H9 (cell line): ENCODE measurements around the gene MBIP. TPM values are rescaled to one million over a fixed set of nuclear protein-coding genes. Genes with fewer than 3 reads are reported as not detected.

Experiments
- DNase-seq: peaks from one replicate; pipeline ENCODE4 v3.0.0-alpha.2; 2017
- H2AFZ ChIP-seq: one replicate; pipeline ENCODE4 v1.6.1; 2013; ENCODE audit warnings: mild to moderate bottlenecking, low read length, control low read depth, moderate library complexity
- H2AK5ac ChIP-seq: 2 replicates; pipeline ENCODE4 v1.6.1; 2013; ENCODE audit warnings: low read length, control low read depth, mixed read lengths; ENCODE audit not compliant: insufficient read length
- H2BK120ac ChIP-seq: one replicate; pipeline ENCODE4 v1.6.1; 2013; ENCODE audit warnings: low read depth, mild to moderate bottlenecking, low read length, control low read depth, inconsistent platforms; ENCODE audit not compliant: poor library complexity, severe bottlenecking
- H2BK12ac ChIP-seq: 2 replicates; pipeline ENCODE4 v1.6.1; 2013; ENCODE audit warnings: low read length, control low read depth, mixed read lengths, low read depth; ENCODE audit not compliant: insufficient read length
- H2BK15ac ChIP-seq: 2 replicates; pipeline ENCODE4 v1.6.1; 2013; ENCODE audit warnings: low read depth, low read length, control low read depth
- H2BK20ac ChIP-seq: one replicate; pipeline ENCODE4 v1.6.1; 2013; ENCODE audit warnings: low read depth, mild to moderate bottlenecking, low read length, control low read depth, inconsistent platforms; ENCODE audit not compliant: poor library complexity, severe bottlenecking
- H2BK5ac ChIP-seq: 2 replicates; pipeline ENCODE4 v1.6.1; 2013; ENCODE audit warnings: low read length, control low read depth, mixed read lengths; ENCODE audit not compliant: insufficient read length
- H3K14ac ChIP-seq: 2 replicates; pipeline ENCODE4 v1.6.1; 2013; ENCODE audit warnings: low read length, control low read depth; ENCODE audit not compliant: insufficient read depth
- H3K18ac ChIP-seq: 2 replicates; pipeline ENCODE4 v1.6.1; 2013; ENCODE audit warnings: low read depth, mild to moderate bottlenecking, mixed read lengths, low read length, control low read depth; ENCODE audit not compliant: insufficient read length
- H3K23ac ChIP-seq: 2 replicates; pipeline ENCODE4 v1.6.1; 2013; ENCODE audit warnings: low read length, control low read depth, mixed read lengths, low read depth; ENCODE audit not compliant: insufficient read length
- H3K23me2 ChIP-seq: 2 replicates; pipeline ENCODE4 v1.6.1; 2013; ENCODE audit warnings: low read depth, mild to moderate bottlenecking, mixed read lengths, low read length, control low read depth; ENCODE audit not compliant: insufficient read length, poor library complexity, severe bottlenecking
- H3K27ac ChIP-seq: 2 replicates; pipeline ENCODE4 v1.5.1; 2013; ENCODE audit warnings: low read length, control low read depth, mixed read lengths, low read depth; ENCODE audit not compliant: insufficient read length
- H3K27me3 ChIP-seq: 2 replicates; pipeline ENCODE4 v1.6.1; 2013; ENCODE audit warnings: low read length, control low read depth, inconsistent platforms; ENCODE audit not compliant: insufficient read depth
- H3K4ac ChIP-seq: 2 replicates; pipeline ENCODE4 v1.6.1; 2013; ENCODE audit warnings: low read depth, mild to moderate bottlenecking, control low read depth, inconsistent platforms, low read length, moderate library complexity
- H3K4me1 ChIP-seq: 2 replicates; pipeline ENCODE4 v1.6.1; 2013; ENCODE audit warnings: low read length, control low read depth, inconsistent platforms; ENCODE audit not compliant: insufficient read depth
- H3K4me2 ChIP-seq: 2 replicates; pipeline ENCODE4 v1.6.1; 2013; ENCODE audit warnings: low read length, control low read depth, mixed read lengths; ENCODE audit not compliant: insufficient read length, insufficient read depth
- H3K56ac ChIP-seq: 2 replicates; pipeline ENCODE4 v1.6.1; 2013; ENCODE audit warnings: low read depth, mild to moderate bottlenecking, mixed read lengths, low read length, control low read depth; ENCODE audit not compliant: insufficient read length
- H3K79me1 ChIP-seq: 2 replicates; pipeline ENCODE4 v1.6.1; 2013; ENCODE audit warnings: low read depth, mild to moderate bottlenecking, moderate library complexity, low read length, control low read depth, inconsistent platforms; ENCODE audit not compliant: insufficient read depth, poor library complexity, severe bottlenecking
- H3K79me2 ChIP-seq: 2 replicates; pipeline ENCODE4 v1.6.1; 2013; ENCODE audit warnings: low read length, control low read depth, inconsistent platforms; ENCODE audit not compliant: insufficient read depth
- H3K9ac ChIP-seq: 2 replicates; pipeline ENCODE4 v1.6.1; 2013; ENCODE audit warnings: low read length, control low read depth, mixed read lengths; ENCODE audit not compliant: insufficient read length; ENCODE audit errors: extremely low read depth
- H3K9me3 ChIP-seq: one replicate; pipeline ENCODE4 v1.6.1; 2013; ENCODE audit warnings: low read depth, low read length, inconsistent platforms; ENCODE audit not compliant: control insufficient read depth
- H3T11ph ChIP-seq: one replicate; pipeline ENCODE4 v1.6.1; 2013; ENCODE audit warnings: mild to moderate bottlenecking, low read length, control low read depth, inconsistent platforms
- H4K20me1 ChIP-seq: one replicate; pipeline ENCODE4 v1.6.1; 2013; ENCODE audit not compliant: control insufficient read depth, insufficient read length, insufficient read depth
- H4K5ac ChIP-seq: 2 replicates; pipeline ENCODE4 v1.6.1; 2013; ENCODE audit warnings: low read depth, mild to moderate bottlenecking, mixed read lengths, low read length, control low read depth; ENCODE audit not compliant: insufficient read length
- H4K8ac ChIP-seq: replicated peaks from 2 replicates; pipeline ENCODE4 v1.6.1; 2013; ENCODE audit warnings: low read length, control low read depth, mixed read lengths, low read depth; ENCODE audit not compliant: insufficient read length
- H4K91ac ChIP-seq: 2 replicates; pipeline ENCODE4 v1.6.1; 2013; ENCODE audit warnings: low read depth, mild to moderate bottlenecking, moderate library complexity, mixed read lengths, low read length, control low read depth; ENCODE audit not compliant: insufficient read length
- H3K27ac Mint-ChIP-seq, 3 experiments: 2 replicates in 2 of 3; 3 replicates in 1 of 3; pipeline ENCODE4 v1.8.0; 2020 to 2021; ENCODE audit warnings: mixed read lengths in 3 of 3, mild to moderate bottlenecking in 1 of 3, moderate library complexity in 1 of 3
- H3K27me3 Mint-ChIP-seq: 2 replicates; pipeline ENCODE4 v1.8.0; 2021; ENCODE audit warnings: low read depth, mild to moderate bottlenecking, moderate library complexity, mixed read lengths
- H3K36me3 Mint-ChIP-seq, 3 experiments: 2 replicates in 2 of 3; 3 replicates in 1 of 3; pipeline ENCODE4 v1.8.0; 2020 to 2021; ENCODE audit warnings: low read depth in 3 of 3, mixed read lengths in 3 of 3; ENCODE audit not compliant: insufficient read depth in 1 of 3
- H3K4me1 Mint-ChIP-seq, 2 experiments: 2 replicates each; pipeline ENCODE4 v1.8.0; 2020; ENCODE audit warnings: mixed read lengths in 2 of 2
- H3K4me3 Mint-ChIP-seq, 2 experiments: 2 replicates in 1 of 2; 3 replicates in 1 of 2; pipeline ENCODE4 v1.8.0; 2020 to 2021; ENCODE audit warnings: mild to moderate bottlenecking in 2 of 2, mixed read lengths in 2 of 2, moderate library complexity in 1 of 2
- H3K9me3 Mint-ChIP-seq, 2 experiments: 2 replicates in 1 of 2; 3 replicates in 1 of 2; pipeline ENCODE4 v1.8.0; 2020; ENCODE audit warnings: mild to moderate bottlenecking in 2 of 2, mixed read lengths in 2 of 2, moderate library complexity in 1 of 2
- WGBS: extraction: QIAGEN DNeasy Blood & Tissue Kit; methylation state at CpG from one replicate; pipeline ENCODE4 v1.1.7; 2013; ENCODE audit warnings: missing lambda C conversion rate, low lambda C conversion rate, mixed read lengths; ENCODE audit not compliant: insufficient read length; ENCODE audit errors: extremely low coverage; 5-methylcytosine and 5-hydroxymethylcytosine counted together
- total RNA-seq: library from RNA; stranded (reverse); gene quantifications from 2 replicates; pipeline ENCODE4 v1.2.1, GENCODE V29; 2021
- TF ChIP-seq, protein P1 (sequence below): fragments of 200-600 bp; sonication (generic); conservative IDR thresholded peaks from 3 replicates; pipeline ENCODE4 v1.8.0; 2021; ENCODE audit warnings: antibody characterized with exemption, mild to moderate bottlenecking

MBIP gene
- total RNA-seq, 1 experiment from 2014 or later, result 29.6 TPM

DNA sequence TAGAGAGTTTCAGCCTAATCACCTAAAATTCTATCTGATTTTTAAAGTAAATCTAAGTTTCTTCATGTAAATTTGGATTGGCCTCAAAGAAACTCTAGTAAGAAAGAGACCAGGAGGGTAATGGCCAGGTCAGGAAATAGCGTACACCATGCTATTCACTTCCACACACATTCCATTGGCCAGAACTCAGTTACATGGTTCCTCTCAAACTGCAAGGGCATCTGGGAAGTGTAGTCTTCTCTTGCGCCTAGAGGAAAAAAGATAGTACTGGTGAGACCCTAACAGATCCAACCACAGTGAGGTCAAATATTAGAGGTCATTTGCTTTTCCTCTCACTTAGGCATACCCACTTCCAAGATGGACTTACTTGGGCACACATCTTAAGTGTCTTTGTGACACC, 39.1 kb downstream of the MBIP start:
- peak; percentile 47 for DNase-seq
- no peak overlapping the region for H3K23ac ChIP-seq
- H3K27me3 ChIP-seq, result no peaks in the 10 kb centered on the region
- H2BK12ac ChIP-seq, result no peak overlapping the region
- no peaks in the 10 kb centered on the region for H3K79me2 ChIP-seq
- no peak overlapping the region for H3K14ac ChIP-seq
- H2BK20ac ChIP-seq, result no peak overlapping the region
- no CpG with 5 or more reads among the region's 2 CpGs for WGBS
- H3K9ac ChIP-seq, result no peak overlapping the region
- H3K4ac ChIP-seq, result no peak overlapping the region
- H3K27me3 Mint-ChIP-seq, result no peaks in the 10 kb centered on the region
- no peak overlapping the region for H3K18ac ChIP-seq
- H2BK5ac ChIP-seq, result no peak overlapping the region
- H3K9me3 Mint-ChIP-seq, result no peaks in the 10 kb centered on the region
- H3K4me2 ChIP-seq, result no peak overlapping the region
- no peak overlapping the region for H2AK5ac ChIP-seq
- no peak overlapping the region for H3K27ac Mint-ChIP-seq
- TF ChIP-seq, protein P1, sequence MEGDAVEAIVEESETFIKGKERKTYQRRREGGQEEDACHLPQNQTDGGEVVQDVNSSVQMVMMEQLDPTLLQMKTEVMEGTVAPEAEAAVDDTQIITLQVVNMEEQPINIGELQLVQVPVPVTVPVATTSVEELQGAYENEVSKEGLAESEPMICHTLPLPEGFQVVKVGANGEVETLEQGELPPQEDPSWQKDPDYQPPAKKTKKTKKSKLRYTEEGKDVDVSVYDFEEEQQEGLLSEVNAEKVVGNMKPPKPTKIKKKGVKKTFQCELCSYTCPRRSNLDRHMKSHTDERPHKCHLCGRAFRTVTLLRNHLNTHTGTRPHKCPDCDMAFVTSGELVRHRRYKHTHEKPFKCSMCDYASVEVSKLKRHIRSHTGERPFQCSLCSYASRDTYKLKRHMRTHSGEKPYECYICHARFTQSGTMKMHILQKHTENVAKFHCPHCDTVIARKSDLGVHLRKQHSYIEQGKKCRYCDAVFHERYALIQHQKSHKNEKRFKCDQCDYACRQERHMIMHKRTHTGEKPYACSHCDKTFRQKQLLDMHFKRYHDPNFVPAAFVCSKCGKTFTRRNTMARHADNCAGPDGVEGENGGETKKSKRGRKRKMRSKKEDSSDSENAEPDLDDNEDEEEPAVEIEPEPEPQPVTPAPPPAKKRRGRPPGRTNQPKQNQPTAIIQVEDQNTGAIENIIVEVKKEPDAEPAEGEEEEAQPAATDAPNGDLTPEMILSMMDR, result no peak
- no peaks in the 10 kb centered on the region for H3K36me3 Mint-ChIP-seq
- H3K9me3 ChIP-seq, result no peaks in the 10 kb centered on the region
- peaks cover 2% of the 10 kb centered on the region; the same call in 1 of the 2 replicates for H3K4me1 ChIP-seq
- H3K79me1 ChIP-seq, result no peaks in the 10 kb centered on the region
- H3K4me3 Mint-ChIP-seq, result no peak overlapping the region
- no peak overlapping the region for H2AFZ ChIP-seq
- no peaks in the 10 kb centered on the region for H4K20me1 ChIP-seq
- H2BK120ac ChIP-seq, result no peak overlapping the region
- H3T11ph ChIP-seq, result no peak overlapping the region
- H4K5ac ChIP-seq, result no peak overlapping the region
- H4K8ac ChIP-seq, result no peak overlapping the region
- H2BK15ac ChIP-seq, result no peak overlapping the region
- H3K27ac ChIP-seq, result no peak overlapping the region
- no peak overlapping the region for H4K91ac ChIP-seq
- H3K23me2 ChIP-seq, result no peaks in the 10 kb centered on the region
- H3K4me1 Mint-ChIP-seq, result peaks cover 56 to 59% of the 10 kb centered on the region in 2 experiments
- H3K56ac ChIP-seq, result no peak overlapping the region
